VCaP (cell line): ENCODE measurements around the gene CIROP.
"Not testable (repeated sequence)": the region's sequence is repeated elsewhere in the genome, so short reads cannot be mapped to it uniquely, and the experiment has no call there.

ENCODE experiments used
- H3K27ac ChIP-seq: fragments of 450-650 bp; 2 replicates; pipeline ENCODE4 v1.5.1; 2017
- CTCF ChIP-seq: fragments of 450-650 bp; conservative IDR thresholded peaks from 2 replicates; pipeline ENCODE4 v1.5.1; 2017; ENCODE audit warnings: mild to moderate bottlenecking, moderate library complexity

CIROP gene

GRCh38 chr14:23113431-23114119 is 8.8 kb upstream of the CIROP start:
- TF ChIP-seq CTCF: no peak
- no peak overlapping the region for H3K27ac ChIP-seq

- TF ChIP-seq CTCF: no peak
- no peak overlapping the region for H3K27ac ChIP-seq
These were observed 7.8 kb upstream of the CIROP start for GRCh38 chr14:23112359-23113178.

GRCh38 chr14:23110579-23111365 is 6.0 kb upstream of the CIROP start:
- TF ChIP-seq CTCF: no peak
- H3K27ac ChIP-seq: no peak overlapping the region

GRCh38 chr14:23109769-23110168 is 5.0 kb upstream of the CIROP start:
- H3K27ac ChIP-seq: no peak overlapping the region
- no peak for TF ChIP-seq CTCF

- H3K27ac ChIP-seq: not testable (repeated sequence)
These were observed 3.4 kb upstream of the CIROP start for GRCh38 chr14:23108169-23108568.

GRCh38 chr14:23107620-23108019 is 2.8 kb upstream of the CIROP start:
- H3K27ac ChIP-seq: not testable (repeated sequence)

- TF ChIP-seq CTCF: no peak
- no peak overlapping the region for H3K27ac ChIP-seq
These were observed 1.9 kb upstream of the CIROP start for GRCh38 chr14:23106747-23107045.

- TF ChIP-seq CTCF: no peak
- no peak overlapping the region for H3K27ac ChIP-seq
These were observed 597 bp upstream of the CIROP start for GRCh38 chr14:23105348-23105824.
